Adrenal gland (tissue), 5 donors: ENCODE results near the gene SAV1.

Source experiments
- POLR2A ChIP-seq, 2 donors: fragments of 450-650 bp; IDR thresholded peaks; one replicate each; pipeline ENCODE4 v1.6.1; 2017; ENCODE audit warnings: antibody characterized with exemption in 2 of 2, mild to moderate bottlenecking in 2 of 2, moderate library complexity in 1 of 2
- TF ChIP-seq, protein P1 (sequence below), 6 experiments: fragments of 450-650 bp in 4 of 6; fragments of 200-600 bp in 2 of 6; sonication (generic) in 1 of 6; IDR thresholded peaks; 1 replicate in 5 of 6; 2 replicates in 1 of 6; pipeline versions ENCODE4 v1.5.1 to v1.8.0; 2016 to 2021; ENCODE audit warnings: antibody characterized with exemption in 6 of 6, mild to moderate bottlenecking in 2 of 6, moderate library complexity in 1 of 6
- donor health status: DM: no; HTN: no; CAD: no.

DNA sequence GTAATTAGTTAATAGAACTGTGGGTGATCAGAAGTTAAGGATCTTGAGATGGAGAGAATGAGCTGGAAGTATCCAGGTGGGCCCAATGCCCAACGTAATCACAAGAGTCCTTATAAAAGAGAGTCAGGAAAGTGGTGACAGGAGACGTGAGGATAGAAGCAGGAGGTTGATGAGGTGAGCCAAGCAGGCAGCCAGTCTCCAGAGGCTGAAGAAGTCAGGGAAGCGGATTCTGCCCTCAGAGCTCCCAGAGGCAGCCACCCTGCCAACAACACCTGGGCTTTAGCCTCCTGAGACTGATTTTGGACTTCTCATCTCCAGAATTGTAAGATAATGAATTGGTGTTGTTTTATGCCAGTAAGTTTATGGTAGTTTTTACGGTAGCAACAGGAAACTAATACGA, 10.1 kb upstream of the SAV1 start:
- TF ChIP-seq, protein P1, sequence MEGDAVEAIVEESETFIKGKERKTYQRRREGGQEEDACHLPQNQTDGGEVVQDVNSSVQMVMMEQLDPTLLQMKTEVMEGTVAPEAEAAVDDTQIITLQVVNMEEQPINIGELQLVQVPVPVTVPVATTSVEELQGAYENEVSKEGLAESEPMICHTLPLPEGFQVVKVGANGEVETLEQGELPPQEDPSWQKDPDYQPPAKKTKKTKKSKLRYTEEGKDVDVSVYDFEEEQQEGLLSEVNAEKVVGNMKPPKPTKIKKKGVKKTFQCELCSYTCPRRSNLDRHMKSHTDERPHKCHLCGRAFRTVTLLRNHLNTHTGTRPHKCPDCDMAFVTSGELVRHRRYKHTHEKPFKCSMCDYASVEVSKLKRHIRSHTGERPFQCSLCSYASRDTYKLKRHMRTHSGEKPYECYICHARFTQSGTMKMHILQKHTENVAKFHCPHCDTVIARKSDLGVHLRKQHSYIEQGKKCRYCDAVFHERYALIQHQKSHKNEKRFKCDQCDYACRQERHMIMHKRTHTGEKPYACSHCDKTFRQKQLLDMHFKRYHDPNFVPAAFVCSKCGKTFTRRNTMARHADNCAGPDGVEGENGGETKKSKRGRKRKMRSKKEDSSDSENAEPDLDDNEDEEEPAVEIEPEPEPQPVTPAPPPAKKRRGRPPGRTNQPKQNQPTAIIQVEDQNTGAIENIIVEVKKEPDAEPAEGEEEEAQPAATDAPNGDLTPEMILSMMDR (IDR thresholded peaks at IDR 0.05) = no peak
- TF ChIP-seq POLR2A (IDR thresholded peaks at IDR 0.05) = no peak
